Left ventricle myocardium inferior (tissue), 1 donor: ENCODE results near the gene GALR1. TPM values are rescaled to one million over a fixed set of nuclear protein-coding genes. Genes with fewer than 3 reads are reported as not detected.

Source experiments
- DNase-seq: peaks from one replicate; pipeline ENCODE4 v3.0.0-alpha.2; 2020
- H3K27ac ChIP-seq: fragments of 200-600 bp; replicated peaks from 2 replicates; pipeline ENCODE4 v1.8.0; 2021
- H3K27me3 ChIP-seq: fragments of 200-600 bp; 2 replicates; pipeline ENCODE4 v1.8.0; 2021; ENCODE audit warnings: low read depth
- H3K36me3 ChIP-seq: fragments of 200-600 bp; 2 replicates; pipeline ENCODE4 v1.8.0; 2021
- H3K4me1 ChIP-seq: fragments of 200-600 bp; 2 replicates; pipeline ENCODE4 v1.8.0; 2021
- H3K4me3 ChIP-seq: fragments of 200-600 bp; 2 replicates; pipeline ENCODE4 v1.8.0; 2021; ENCODE audit warnings: mild to moderate bottlenecking, moderate library complexity
- H3K9me3 ChIP-seq: fragments of 200-600 bp; replicated peaks from 2 replicates; pipeline ENCODE4 v1.8.0; 2021
- intact Hi-C: fragments of 100-400 bp; cut with micrococcal nuclease; formaldehyde crosslinking; loops from one replicate; pipeline ENCODE4 v1.11.0; 2022
- total RNA-seq: library from RNA; stranded (reverse); fragmentation: NEBNext Ultra II Directional; extraction: Animal tissue kit (Norgen Biotek cat#: 25700); gene quantifications from one replicate; pipeline ENCODE4 v1.2.1, GENCODE V29; 2021
- TF ChIP-seq, protein P1 (sequence below): fragments of 200-600 bp; IDR thresholded peaks from 2 replicates; pipeline ENCODE4 v1.8.0; 2021; ENCODE audit warnings: antibody characterized with exemption, mild to moderate bottlenecking, borderline replicate concordance
- donor health status: DM: no; HTN: yes; CAD: no; lungs with severe emphysema.

GALR1 gene
- total RNA-seq, 1 donor from 2014 or later: 0.05 TPM

GRCh38 chr18:77323640-77324299, 74.1 kb downstream of the GALR1 start:
- Histone ChIP-seq H3K27ac (no peak overlapping the region), H3K9me3 (peaks cover 13% of the 10 kb centered on the region), H3K27me3 (peaks cover 9% of the 10 kb centered on the region), H3K4me1 (peaks cover 18% of the 10 kb centered on the region), H3K4me3 (no peak overlapping the region), H3K36me3 (no peaks in the 10 kb centered on the region)
- TF ChIP-seq, protein P1, sequence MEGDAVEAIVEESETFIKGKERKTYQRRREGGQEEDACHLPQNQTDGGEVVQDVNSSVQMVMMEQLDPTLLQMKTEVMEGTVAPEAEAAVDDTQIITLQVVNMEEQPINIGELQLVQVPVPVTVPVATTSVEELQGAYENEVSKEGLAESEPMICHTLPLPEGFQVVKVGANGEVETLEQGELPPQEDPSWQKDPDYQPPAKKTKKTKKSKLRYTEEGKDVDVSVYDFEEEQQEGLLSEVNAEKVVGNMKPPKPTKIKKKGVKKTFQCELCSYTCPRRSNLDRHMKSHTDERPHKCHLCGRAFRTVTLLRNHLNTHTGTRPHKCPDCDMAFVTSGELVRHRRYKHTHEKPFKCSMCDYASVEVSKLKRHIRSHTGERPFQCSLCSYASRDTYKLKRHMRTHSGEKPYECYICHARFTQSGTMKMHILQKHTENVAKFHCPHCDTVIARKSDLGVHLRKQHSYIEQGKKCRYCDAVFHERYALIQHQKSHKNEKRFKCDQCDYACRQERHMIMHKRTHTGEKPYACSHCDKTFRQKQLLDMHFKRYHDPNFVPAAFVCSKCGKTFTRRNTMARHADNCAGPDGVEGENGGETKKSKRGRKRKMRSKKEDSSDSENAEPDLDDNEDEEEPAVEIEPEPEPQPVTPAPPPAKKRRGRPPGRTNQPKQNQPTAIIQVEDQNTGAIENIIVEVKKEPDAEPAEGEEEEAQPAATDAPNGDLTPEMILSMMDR: no peak
- intact Hi-C loops: no loop called here
- peak; percentile 53 for DNase-seq

Other genes with a start within 250 kb of the GALR1 start
- 35.0 TPM for gene MBP, start 117.1 kb upstream of the GALR1 start, total RNA-seq